ENCODE data around the gene RNF187. TPM values are rescaled to one million over a fixed set of nuclear protein-coding genes. Genes with fewer than 3 reads are reported as not detected.

The RNF187 gene
- total and polyA plus RNA-seq, 2 of the 4 experiments (the other 2 are of a cell fraction), result 14.0 to 55.4 TPM

DNA sequence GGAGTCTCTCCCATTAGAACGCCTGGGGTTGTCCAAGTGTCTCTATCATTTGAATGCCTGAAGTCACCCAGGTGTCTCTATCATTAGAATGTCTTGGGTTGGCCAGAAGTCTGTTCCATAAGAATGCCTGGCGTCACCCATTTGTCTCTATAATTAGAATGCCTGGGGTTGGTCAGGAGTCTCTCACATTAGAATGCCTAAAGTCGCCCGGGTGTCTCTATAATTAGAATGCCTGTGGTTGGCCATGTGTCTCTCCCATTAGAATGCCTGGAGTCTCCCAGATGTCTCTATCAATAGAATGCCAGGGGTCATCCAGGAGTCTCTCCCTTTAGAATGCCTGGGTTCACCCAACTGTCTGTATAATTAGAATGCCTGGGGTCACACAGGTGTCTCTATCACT, 54.5 kb downstream of the RNF187 start:
- no peak overlapping the region for H2AK9ac ChIP-seq (replicated peaks; ENCODE audit: low read depth, low read length, poor library complexity)
- in situ Hi-C loops (cut with MboI; ENCODE audit: low sequenced_read_pairs), result no loop called here

More for the DNA sequence above, 54.5 kb downstream of the RNF187 start:
- Histone ChIP-seq H4K20me1 (ENCODE audit: insufficient read depth, low read length) (no peaks in the 10 kb centered on the region), H3K36me3 (ENCODE audit: control insufficient read depth, insufficient read depth, low read length) (no peaks in the 10 kb centered on the region), H3K56ac (ENCODE audit: extremely low read depth, insufficient read depth, low read length) (no peak overlapping the region), H3K4ac (ENCODE audit: low read depth, low read length) (no peak overlapping the region), H2BK15ac (ENCODE audit: low read depth, low read length) (no peak overlapping the region), H3K9ac (ENCODE audit: low read depth, low read length) (no peak overlapping the region), H3K27ac (ENCODE audit: insufficient read depth, low read length) (no peak overlapping the region), H2BK120ac (ENCODE audit: low read depth, low read length) (no peak overlapping the region), H3K4me2 (ENCODE audit: low read depth, low read length) (no peak overlapping the region), H4K5ac (ENCODE audit: low read depth, low read length) (no peak overlapping the region), H3K4me1 (ENCODE audit: control insufficient read depth, insufficient read depth, low read length) (no peaks in the 10 kb centered on the region), H3K9me3 (ENCODE audit: control insufficient read depth, insufficient read depth, low read length) (no peaks in the 10 kb centered on the region; the same call in 1 of the 2 replicates), H3K9me1 (ENCODE audit: insufficient read depth, low read length) (no peaks in the 10 kb centered on the region), H2AFZ (replicated peaks; ENCODE audit: low read length, poor library complexity) (no peak overlapping the region), H4K91ac (ENCODE audit: insufficient read depth, low read depth, low read length) (no peak overlapping the region), H2BK20ac (ENCODE audit: low read depth, low read length) (no peak overlapping the region), H3K79me1 (ENCODE audit: low read depth in 1 of 2, low read length in 2 of 2) (no peaks in the 10 kb centered on the region), H2AK5ac (ENCODE audit: low read depth, low read length) (no peak overlapping the region), H3K27me3 (ENCODE audit: control insufficient read depth, insufficient read depth, low read length) (no peaks in the 10 kb centered on the region), H3K23ac (ENCODE audit: low read depth, low read length) (no peak overlapping the region), H3K18ac (ENCODE audit: low read depth, low read length) (no peak overlapping the region), H4K8ac (ENCODE audit: low read depth in 2 of 2, low read length in 2 of 2) (no peak overlapping the region), H3K14ac (replicated peaks; ENCODE audit: low read depth, low read length) (no peak overlapping the region), H2BK5ac (ENCODE audit: low read depth, low read length, poor library complexity, severe bottlenecking) (no peak overlapping the region), H3K4me3 (ENCODE audit: insufficient read depth, low read depth, low read length) (no peak overlapping the region)
- TF ChIP-seq RCOR1 (IDR thresholded peaks at IDR 0.05; ENCODE audit: insufficient replicate concordance, low read length) (no peak), FOS (IDR thresholded peaks at IDR 0.05; ENCODE audit: low read depth, low read length) (no peak), MAFK (IDR thresholded peaks at IDR 0.05; ENCODE audit: low read depth, low read length) (no peak), POLR2A (IDR thresholded peaks at IDR 0.05; ENCODE audit: low read depth, low read length) (no peak), CHD1 (IDR thresholded peaks at IDR 0.05; ENCODE audit: low read depth, low read length) (no peak), RAD21 (IDR thresholded peaks at IDR 0.05; ENCODE audit: low read length) (no peak), CEBPB (IDR thresholded peaks at IDR 0.05; ENCODE audit: low read depth, low read length) (no peak), SMC3 (IDR thresholded peaks at IDR 0.05; ENCODE audit: low read depth, low read length) (no peak), MAZ (IDR thresholded peaks at IDR 0.05; ENCODE audit: borderline replicate concordance, low read depth, low read length) (no peak), NFE2L2 (IDR thresholded peaks at IDR 0.05; ENCODE audit: low read depth, low read length) (no peak), MXI1 (IDR thresholded peaks at IDR 0.05; ENCODE audit: borderline replicate concordance, low read depth, low read length) (no peak), RFX5 (IDR thresholded peaks at IDR 0.05; ENCODE audit: low read depth, low read length) (no peak), BHLHE40 (IDR thresholded peaks at IDR 0.05; ENCODE audit: low read depth, low read length) (no peak)
- TF ChIP-seq, protein P1, sequence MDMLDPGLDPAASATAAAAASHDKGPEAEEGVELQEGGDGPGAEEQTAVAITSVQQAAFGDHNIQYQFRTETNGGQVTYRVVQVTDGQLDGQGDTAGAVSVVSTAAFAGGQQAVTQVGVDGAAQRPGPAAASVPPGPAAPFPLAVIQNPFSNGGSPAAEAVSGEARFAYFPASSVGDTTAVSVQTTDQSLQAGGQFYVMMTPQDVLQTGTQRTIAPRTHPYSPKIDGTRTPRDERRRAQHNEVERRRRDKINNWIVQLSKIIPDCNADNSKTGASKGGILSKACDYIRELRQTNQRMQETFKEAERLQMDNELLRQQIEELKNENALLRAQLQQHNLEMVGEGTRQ (IDR thresholded peaks at IDR 0.05; ENCODE audit: low read depth, low read length), result no peak
- TF ChIP-seq, protein P2, sequence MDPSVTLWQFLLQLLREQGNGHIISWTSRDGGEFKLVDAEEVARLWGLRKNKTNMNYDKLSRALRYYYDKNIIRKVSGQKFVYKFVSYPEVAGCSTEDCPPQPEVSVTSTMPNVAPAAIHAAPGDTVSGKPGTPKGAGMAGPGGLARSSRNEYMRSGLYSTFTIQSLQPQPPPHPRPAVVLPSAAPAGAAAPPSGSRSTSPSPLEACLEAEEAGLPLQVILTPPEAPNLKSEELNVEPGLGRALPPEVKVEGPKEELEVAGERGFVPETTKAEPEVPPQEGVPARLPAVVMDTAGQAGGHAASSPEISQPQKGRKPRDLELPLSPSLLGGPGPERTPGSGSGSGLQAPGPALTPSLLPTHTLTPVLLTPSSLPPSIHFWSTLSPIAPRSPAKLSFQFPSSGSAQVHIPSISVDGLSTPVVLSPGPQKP (IDR thresholded peaks at IDR 0.05; ENCODE audit: borderline replicate concordance, low read depth, low read length), result no peak
- TF ChIP-seq, protein P3, sequence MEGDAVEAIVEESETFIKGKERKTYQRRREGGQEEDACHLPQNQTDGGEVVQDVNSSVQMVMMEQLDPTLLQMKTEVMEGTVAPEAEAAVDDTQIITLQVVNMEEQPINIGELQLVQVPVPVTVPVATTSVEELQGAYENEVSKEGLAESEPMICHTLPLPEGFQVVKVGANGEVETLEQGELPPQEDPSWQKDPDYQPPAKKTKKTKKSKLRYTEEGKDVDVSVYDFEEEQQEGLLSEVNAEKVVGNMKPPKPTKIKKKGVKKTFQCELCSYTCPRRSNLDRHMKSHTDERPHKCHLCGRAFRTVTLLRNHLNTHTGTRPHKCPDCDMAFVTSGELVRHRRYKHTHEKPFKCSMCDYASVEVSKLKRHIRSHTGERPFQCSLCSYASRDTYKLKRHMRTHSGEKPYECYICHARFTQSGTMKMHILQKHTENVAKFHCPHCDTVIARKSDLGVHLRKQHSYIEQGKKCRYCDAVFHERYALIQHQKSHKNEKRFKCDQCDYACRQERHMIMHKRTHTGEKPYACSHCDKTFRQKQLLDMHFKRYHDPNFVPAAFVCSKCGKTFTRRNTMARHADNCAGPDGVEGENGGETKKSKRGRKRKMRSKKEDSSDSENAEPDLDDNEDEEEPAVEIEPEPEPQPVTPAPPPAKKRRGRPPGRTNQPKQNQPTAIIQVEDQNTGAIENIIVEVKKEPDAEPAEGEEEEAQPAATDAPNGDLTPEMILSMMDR (conservative IDR thresholded peaks at IDR 0.05; ENCODE audit: low read depth, low read length), result no peak
- intact Hi-C loops (cut with micrococcal nuclease) (no loop called here), dilution Hi-C loops (cut with HindIII; ENCODE audit: low sequenced_read_pairs, unreplicated experiment) (no loop called here)
- CTCF ChIA-PET, result no interaction called here
- ATAC-seq (ENCODE audit: low read depth) (no peak), DNase-seq (no peak)
- POLR2A ChIA-PET (ENCODE audit: unreplicated experiment), result no interaction called here
- WGBS, 2 experiments (ENCODE audit: extremely low coverage in 2 of 2, insufficient read length in 1 of 2), result 17% methylated on average over 1 of the region's 4 CpGs; no CpG with 5 or more reads in 1 of the 2 experiments
- BruUV-seq (replicated peaks), result no TSS peak
